Esophagus muscularis mucosa (tissue), 4 donors: ENCODE results near the gene MAP3K15. TPM values are rescaled to one million over a fixed set of nuclear protein-coding genes. Genes with fewer than 3 reads are reported as not detected.
"Not testable (repeated sequence)": the region's sequence is repeated elsewhere in the genome, so short reads cannot be mapped to it uniquely, and the experiment has no call there.

Experiments
- DNase-seq: peaks from one replicate; pipeline ENCODE4 v3.0.0-alpha.2; 2017; ENCODE audit errors: extremely low spot score
- H3K27ac ChIP-seq, 4 donors: fragments of 200-600 bp; sonication (generic); replicated peaks in 1 of 4; 1 replicate in 3 of 4; 2 replicates in 1 of 4; pipeline ENCODE4 v1.5.1; 2016 to 2019; ENCODE audit warnings: mild to moderate bottlenecking in 1 of 4
- H3K27me3 ChIP-seq, 4 donors: fragments of 200-600 bp; sonication (generic); one replicate each; pipeline versions ENCODE4 v1.5.1 to v1.6.0; 2016 to 2019
- H3K36me3 ChIP-seq, 4 donors: fragments of 200-600 bp; sonication (generic); one replicate each; pipeline ENCODE4 v1.5.1; 2016 to 2019
- H3K4me1 ChIP-seq, 4 donors: fragments of 200-600 bp; sonication (generic); one replicate each; pipeline ENCODE4 v1.5.1; 2016 to 2019
- H3K4me3 ChIP-seq, 4 donors: fragments of 200-600 bp; sonication (generic); 1 replicate in 2 of 4; 2 replicates in 2 of 4; pipeline ENCODE4 v1.5.1; 2016 to 2019; ENCODE audit warnings: mild to moderate bottlenecking in 4 of 4, moderate library complexity in 1 of 4
- H3K9me3 ChIP-seq, 4 donors: fragments of 200-600 bp; sonication (generic); 1 replicate in 3 of 4; 2 replicates in 1 of 4; pipeline ENCODE4 v1.5.1; 2016 to 2019
- CTCF ChIP-seq, 3 experiments: fragments of 200-600 bp in 2 of 3; fragments of 450-650 bp in 1 of 3; sonication (generic) in 2 of 3; IDR thresholded peaks; one replicate each; pipeline ENCODE4 v1.5.1; 2017 to 2019; ENCODE audit warnings: antibody characterized with exemption in 3 of 3, mild to moderate bottlenecking in 2 of 3, moderate library complexity in 1 of 3
- EP300 ChIP-seq: sonication (generic); formaldehyde crosslinking; IDR thresholded peaks from one replicate; pipeline ENCODE4 v1.6.1; 2017; ENCODE audit warnings: antibody characterized with exemption
- POLR2A ChIP-seq: fragments of 450-650 bp; IDR thresholded peaks from one replicate; pipeline ENCODE4 v1.6.1; 2017; ENCODE audit warnings: antibody characterized with exemption, moderate library complexity, mild to moderate bottlenecking, low read depth
- POLR2AphosphoS5 ChIP-seq, 2 donors: sonication (generic); formaldehyde crosslinking; IDR thresholded peaks; one replicate each; pipeline ENCODE4 v1.6.1; 2017; ENCODE audit warnings: antibody characterized with exemption in 2 of 2
- WGBS: methylation state at CpG from one replicate; pipeline ENCODE4 v1.1.5; 2018; 5-methylcytosine and 5-hydroxymethylcytosine counted together
- intact Hi-C: fragments of 100-400 bp; cut with DNase I; formaldehyde crosslinking; loops from one replicate; pipeline ENCODE4 v1.15.1; 2023
- total RNA-seq, 4 donors: library from RNA; depleted of rRNA; stranded (reverse); fragments of >200 nt; gene quantifications; one replicate each; pipeline versions ENCODE4 v1.1.0 to v1.2.1, GENCODE V29; 2016

The MAP3K15 gene
- total RNA-seq, 4 donors from 2014 or later: 0.13 to 0.33 TPM; not detected in 2

GRCh38 chrX:19462231-19462630 is 53.1 kb downstream of the MAP3K15 start:
- DNase-seq: no peak
- H3K4me1 ChIP-seq: no peaks in the 10 kb centered on the region
- WGBS: 88% methylated on average over 2 of the region's 2 CpGs
- H3K27ac ChIP-seq: no peak overlapping the region
- intact Hi-C loops: no loop called here
- H3K4me3 ChIP-seq: no peak overlapping the region
- no peaks in the 10 kb centered on the region for H3K9me3 ChIP-seq
- no peaks in the 10 kb centered on the region for H3K36me3 ChIP-seq
- H3K27me3 ChIP-seq: no peaks in the 10 kb centered on the region
- TF ChIP-seq CTCF (IDR thresholded peaks at IDR 0.05) (no peak), EP300 (no peak), POLR2A (no peak), POLR2AphosphoS5 (IDR thresholded peaks at IDR 0.05) (no peak)

GRCh38 chrX:19457662-19458061 is 57.6 kb downstream of the MAP3K15 start:
- TF ChIP-seq CTCF (IDR thresholded peaks at IDR 0.05): no peak
- TF ChIP-seq POLR2A: no peak
- TF ChIP-seq POLR2AphosphoS5 (IDR thresholded peaks at IDR 0.05): no peak
- TF ChIP-seq EP300: no peak
- no peaks in the 10 kb centered on the region for H3K36me3 ChIP-seq
- no peak overlapping the region for H3K4me3 ChIP-seq
- DNase-seq: no peak
- no peak overlapping the region for H3K27ac ChIP-seq
- no peaks in the 10 kb centered on the region for H3K9me3 ChIP-seq
- intact Hi-C loops: no loop called here
- 80% methylated on average over 4 of the region's 4 CpGs for WGBS
- no peaks in the 10 kb centered on the region for H3K4me1 ChIP-seq
- H3K27me3 ChIP-seq: no peaks in the 10 kb centered on the region

- H3K36me3 ChIP-seq: no peaks in the 10 kb centered on the region
- no peaks in the 10 kb centered on the region for H3K4me1 ChIP-seq
- 77% methylated on average over 7 of the region's 7 CpGs for WGBS
- no peak overlapping the region for H3K27ac ChIP-seq
- no peaks in the 10 kb centered on the region for H3K9me3 ChIP-seq
- H3K27me3 ChIP-seq: no peaks in the 10 kb centered on the region
- H3K4me3 ChIP-seq: no peak overlapping the region
- TF ChIP-seq POLR2A (no peak), POLR2AphosphoS5 (IDR thresholded peaks at IDR 0.05) (no peak)
- no peak for DNase-seq
- intact Hi-C loops: no loop called here
Measured at GRCh38 chrX:19448077-19448476, 67.2 kb downstream of the MAP3K15 start.

GRCh38 chrX:19446397-19446796 is 68.9 kb downstream of the MAP3K15 start:
- TF ChIP-seq POLR2A (no peak), CTCF (IDR thresholded peaks at IDR 0.05) (no peak), EP300 (no peak), POLR2AphosphoS5 (IDR thresholded peaks at IDR 0.05) (no peak)
- no peak overlapping the region for H3K27ac ChIP-seq
- H3K4me3 ChIP-seq: no peak overlapping the region
- H3K4me1 ChIP-seq: no peaks in the 10 kb centered on the region
- intact Hi-C loops: no loop called here
- H3K36me3 ChIP-seq: no peaks in the 10 kb centered on the region
- H3K27me3 ChIP-seq: no peaks in the 10 kb centered on the region
- H3K9me3 ChIP-seq: no peaks in the 10 kb centered on the region
- no peak for DNase-seq
- 73% methylated on average over 4 of the region's 4 CpGs for WGBS

GRCh38 chrX:19445772-19446171 is 69.5 kb downstream of the MAP3K15 start:
- H3K27ac ChIP-seq, H3K4me3 ChIP-seq, H3K4me1 ChIP-seq, intact Hi-C loops, H3K27me3 ChIP-seq, DNase-seq, H3K9me3 ChIP-seq, H3K36me3 ChIP-seq: not testable (repeated sequence)
- WGBS: 78% methylated on average over 10 of the region's 10 CpGs

- WGBS: 74% methylated on average over 10 of the region's 10 CpGs
- Histone ChIP-seq H3K4me1 (no peaks in the 10 kb centered on the region), H3K27ac (no peak overlapping the region), H3K27me3 (no peaks in the 10 kb centered on the region), H3K9me3 (no peaks in the 10 kb centered on the region), H3K4me3 (no peak overlapping the region), H3K36me3 (no peaks in the 10 kb centered on the region)
- TF ChIP-seq POLR2AphosphoS5 (IDR thresholded peaks at IDR 0.05) (no peak), CTCF (IDR thresholded peaks at IDR 0.05) (no peak), EP300 (no peak), POLR2A (no peak)
- intact Hi-C loops: no loop called here
- no peak for DNase-seq
Measured at GRCh38 chrX:19443869-19444526, 71.3 kb downstream of the MAP3K15 start.
